Cerebellar cortex (tissue), 1 donor: ENCODE measurements around the gene FAM107A.
A peak's percentile ranks its signal among the peaks of the same experiment; 100 is the strongest.

Experiments
- DNase-seq: peaks from one replicate; pipeline ENCODE4 v3.0.0-alpha.2; 2015; ENCODE audit warnings: low spot score

FAM107A gene

DNA sequence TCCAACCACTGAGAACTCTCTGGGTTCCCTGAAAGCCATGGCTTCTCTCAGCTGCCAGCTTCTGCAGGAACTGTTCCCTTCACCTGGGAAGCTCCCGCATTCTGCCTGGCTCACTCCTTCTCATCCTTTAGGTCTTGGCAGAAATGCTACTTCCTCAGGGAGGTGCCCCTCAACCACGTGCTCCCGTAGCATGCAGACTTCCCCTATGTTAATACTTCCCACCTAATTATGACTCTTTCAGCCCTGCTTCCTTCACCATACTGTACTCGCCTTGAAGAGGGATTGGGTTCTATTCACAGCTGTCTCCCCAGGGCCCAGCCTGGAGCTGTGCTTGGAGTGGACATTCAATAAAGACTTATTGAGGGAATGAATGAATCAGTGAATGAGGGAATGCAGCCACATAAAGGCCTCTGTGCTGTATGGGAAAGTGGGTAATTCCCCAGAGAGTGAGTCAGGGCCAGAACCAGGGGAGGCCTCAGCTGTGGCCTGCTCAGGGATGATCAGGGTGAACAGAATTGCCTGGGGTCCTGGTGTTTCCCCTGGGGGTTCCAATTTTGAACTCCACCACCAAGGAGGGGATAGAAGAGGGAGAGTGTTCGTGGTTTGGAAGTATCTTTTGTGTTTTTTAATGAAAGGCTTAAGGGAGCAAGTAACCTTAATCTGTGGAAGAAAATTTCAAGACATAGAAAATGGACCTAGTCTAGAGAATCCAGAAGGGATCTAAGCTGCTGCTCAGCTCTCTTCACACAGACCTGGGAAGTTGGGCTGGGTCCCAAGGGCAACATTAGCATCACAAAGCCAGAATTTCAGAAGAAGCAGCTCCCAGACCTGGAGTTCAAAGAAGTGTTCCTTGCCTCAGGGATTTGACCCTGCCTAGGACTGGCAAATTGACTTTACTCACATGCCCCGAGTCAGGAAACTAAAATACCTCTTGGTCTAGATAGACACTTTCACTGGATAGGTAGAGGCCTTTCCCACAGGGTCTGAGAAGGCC lies 14.6 kb upstream of the FAM107A start:
- DNase-seq, result no peak

DNA sequence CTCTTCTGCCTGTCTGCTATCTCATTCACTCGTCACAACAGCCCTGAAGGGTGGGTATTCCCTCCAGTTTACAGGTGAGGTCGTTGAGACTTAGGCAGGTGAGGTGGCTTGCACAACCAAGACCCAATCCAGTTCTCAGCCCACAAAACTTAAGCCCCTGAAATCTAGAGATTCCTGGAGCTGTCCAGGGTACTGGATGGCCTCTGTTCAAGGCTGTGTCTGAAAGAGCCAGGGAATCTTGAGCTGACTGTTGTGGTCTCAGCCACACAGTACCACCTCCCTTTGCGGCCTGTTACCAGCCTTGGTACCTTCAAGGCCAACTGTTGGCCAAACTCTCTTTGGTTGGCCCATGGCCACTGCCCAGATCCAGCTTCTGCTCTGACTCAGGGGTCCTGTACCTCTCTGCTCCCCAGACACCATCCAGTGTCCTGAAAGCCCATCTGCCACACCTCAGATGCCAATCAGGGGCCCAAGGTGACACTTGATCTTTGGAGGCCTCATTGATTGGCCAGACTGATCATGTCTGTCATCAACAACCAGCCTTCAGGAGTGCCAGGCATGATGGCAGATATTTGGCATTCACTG lies 10.9 kb upstream of the FAM107A start:
- no peak for DNase-seq

DNA sequence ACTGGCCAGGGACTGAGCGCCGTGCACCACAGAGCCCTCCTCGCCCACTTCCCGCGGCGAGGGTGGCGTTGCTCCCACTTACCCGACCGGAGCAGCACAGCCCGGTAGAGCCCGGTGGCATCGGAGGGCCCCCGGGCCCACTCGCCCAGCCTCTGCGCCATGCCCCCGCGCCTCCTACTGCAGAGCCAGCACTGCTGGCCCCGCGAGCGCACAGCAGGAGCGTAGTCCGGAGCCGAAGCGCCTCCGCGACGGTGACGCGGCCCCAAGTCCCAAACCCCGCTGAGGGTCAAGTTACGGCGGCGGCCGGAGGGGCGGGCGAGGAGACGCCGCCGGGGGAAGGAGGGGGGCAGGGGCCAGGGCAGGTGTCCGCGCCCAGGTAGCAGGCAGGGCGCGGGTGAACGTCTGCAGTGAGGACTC lies 9.6 kb upstream of the FAM107A start:
- DNase-seq, result no peak

DNA sequence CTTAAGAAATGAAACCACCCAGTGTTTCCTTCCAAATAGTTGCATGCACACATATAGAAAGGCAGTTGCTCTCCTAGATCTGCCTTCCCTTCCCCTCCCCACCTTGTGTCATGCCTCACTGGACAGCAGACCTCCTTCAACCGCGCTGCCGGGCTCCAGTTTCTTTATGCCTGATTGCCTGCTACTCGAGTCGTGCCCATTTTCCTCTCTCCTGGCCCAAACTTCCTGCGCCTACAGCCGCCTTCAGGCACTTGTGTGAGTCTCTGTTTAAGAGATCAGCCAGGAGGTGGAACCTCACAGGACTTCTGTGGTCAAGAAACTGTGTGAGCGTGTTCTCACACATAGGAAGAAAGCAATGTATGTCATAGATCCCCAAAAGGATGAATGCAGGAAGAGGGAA lies 8.8 kb upstream of the FAM107A start:
- peak; percentile 38 for DNase-seq

DNA sequence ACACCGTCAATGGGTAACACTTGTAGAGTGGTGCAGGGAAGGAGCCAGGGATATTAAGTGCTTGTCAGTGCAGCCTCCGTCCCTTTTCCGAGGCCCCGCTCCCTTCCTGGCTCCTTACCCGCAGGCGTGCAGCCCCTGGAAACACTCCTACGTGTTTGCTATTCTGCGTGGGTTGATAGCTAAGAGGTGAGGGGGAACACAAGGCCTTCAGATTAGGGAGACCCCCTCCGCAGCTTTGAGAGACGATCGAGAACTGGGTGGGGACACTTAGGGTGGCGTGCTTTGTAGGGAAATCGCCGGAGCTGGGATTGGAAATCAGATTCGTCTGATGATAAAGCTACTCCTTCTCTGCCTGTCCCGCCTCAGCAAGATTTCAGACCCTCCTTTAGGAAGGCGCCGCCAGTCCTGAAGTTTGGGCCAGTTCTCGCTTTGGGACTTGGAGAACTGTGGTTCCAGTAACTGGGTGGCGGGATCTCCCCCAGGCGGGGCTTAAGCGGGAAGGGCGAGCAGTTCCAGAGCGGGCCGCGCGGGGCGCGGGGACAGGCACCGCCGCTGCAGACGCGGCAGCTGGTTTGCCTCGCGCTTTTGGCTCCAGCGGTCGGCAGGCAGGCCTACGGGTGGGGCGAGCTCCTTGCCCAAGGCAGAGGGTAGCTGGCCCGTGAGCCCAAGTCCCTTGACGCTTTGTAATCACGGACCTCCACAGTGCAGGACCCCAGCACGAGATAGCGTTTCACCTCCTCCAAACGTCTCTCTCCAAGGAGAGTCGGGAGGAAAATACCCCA lies 8.0 kb upstream of the FAM107A start:
- peak; percentile 52 for DNase-seq

DNA sequence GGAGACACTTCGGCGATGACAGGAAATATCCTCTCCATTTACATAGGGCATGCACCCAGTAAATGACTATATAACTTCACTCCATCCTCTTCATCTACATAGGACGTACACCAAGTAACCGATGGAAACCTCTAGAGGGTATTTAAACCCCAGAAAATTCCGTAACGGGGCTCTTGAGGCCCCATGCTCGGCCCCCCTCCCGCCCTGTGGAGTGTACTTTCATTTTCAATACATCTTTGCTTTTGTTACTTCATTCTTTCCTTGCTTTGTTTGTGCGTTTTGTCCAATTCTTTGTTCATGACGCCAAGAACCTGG lies 7.5 kb upstream of the FAM107A start:
- no peak for DNase-seq

DNA sequence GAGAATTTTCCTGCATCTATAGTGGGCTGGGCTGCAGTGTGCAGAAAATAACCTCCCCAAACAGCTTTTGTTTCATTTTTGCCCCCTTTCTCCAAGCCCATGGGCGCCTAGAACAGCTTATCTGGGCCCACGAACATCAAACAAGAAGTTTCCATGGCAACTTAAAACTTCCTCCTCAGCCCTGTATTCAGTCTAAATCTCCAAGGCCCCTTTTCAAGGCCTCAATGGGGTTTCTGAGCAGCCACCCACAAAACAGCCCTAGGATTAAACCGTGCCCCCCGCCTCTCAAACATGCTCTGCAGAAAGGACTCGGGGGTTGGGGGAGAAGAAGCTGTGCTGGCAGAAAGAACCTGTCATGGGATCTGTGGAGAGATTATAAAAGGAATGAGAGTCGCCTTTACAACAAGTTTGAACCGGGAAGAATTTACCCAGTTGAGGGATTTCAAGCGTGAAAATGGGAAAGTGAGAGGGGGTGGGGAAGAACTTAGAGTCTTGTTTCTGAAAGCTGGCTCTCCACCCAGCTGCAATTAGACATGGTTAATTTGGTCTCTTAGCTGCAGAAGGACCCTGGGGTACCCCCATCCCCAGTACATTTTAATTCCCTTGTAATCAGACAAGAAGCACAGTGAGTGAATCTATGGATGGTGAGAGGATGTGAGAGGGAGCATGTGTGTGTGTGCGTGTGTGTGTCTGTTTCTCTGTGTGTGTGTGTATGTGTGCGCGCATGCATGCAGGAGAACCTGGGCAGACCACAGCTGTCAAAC lies 4.3 kb upstream of the FAM107A start:
- peak; percentile 20 for DNase-seq

DNA sequence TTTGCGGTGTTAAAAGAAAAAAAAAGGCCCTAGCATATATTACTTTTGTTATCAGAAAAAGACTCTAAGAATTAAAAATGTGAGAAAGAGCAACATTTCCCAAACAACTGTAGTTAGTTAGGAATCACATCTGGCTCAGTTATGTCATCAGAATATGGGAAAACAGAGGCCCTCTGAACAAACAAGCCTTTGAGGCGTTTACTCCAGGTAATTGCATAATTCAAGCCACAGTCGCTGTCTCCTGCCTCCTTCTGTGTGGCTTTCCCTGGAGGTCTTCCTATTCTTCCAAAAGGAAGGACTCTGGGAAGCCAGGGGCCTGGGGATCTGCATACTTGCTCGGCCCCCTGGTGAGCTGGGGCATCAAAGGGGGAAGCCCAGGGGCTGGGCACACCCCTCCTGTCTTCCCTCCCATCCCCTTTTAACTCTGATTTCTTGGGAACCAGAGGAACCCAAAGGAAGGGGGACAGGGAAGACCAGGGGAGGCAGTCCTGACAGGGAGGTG lies 3.7 kb upstream of the FAM107A start:
- DNase-seq, result no peak

DNA sequence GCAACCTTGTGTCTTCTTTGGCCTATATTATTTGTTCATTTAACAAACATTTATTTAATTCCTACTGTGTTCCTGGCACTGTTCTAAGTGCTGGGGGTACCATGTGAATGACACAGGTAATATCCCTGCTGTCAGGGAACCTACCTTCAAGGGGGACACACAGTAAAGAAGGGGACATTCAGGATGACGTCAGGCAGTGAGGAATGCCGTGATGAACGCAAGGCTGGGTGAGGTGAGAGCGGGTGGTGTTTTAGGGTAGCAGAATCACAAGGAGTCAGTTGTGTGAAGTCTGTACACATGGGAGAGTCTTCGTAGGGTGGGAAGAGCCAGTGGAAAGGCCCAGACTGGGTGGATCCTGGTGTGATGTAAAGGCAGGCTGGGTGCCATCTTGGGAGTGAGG lies 1.7 kb upstream of the FAM107A start:
- no peak for DNase-seq

DNA sequence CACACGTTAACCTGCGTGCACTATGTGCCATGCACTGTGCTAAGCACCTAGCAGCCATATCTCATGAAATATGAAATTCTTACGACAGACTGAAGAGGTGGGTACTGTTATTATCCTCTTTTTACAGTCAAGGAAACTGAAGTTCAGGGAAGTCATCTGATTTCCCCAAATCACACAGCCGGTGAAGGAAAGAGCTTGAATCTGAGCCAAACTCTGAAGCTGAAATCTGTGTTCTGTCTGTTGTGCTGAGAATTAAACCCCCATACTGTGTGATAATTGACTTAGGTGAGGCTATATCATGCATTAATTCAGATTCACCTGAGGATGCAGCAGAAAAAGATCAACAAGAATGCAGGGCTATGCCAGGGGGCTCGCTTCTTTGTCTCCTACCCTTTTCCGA lies 475 bp downstream of the FAM107A start:
- DNase-seq, result peak; percentile 52

DNA sequence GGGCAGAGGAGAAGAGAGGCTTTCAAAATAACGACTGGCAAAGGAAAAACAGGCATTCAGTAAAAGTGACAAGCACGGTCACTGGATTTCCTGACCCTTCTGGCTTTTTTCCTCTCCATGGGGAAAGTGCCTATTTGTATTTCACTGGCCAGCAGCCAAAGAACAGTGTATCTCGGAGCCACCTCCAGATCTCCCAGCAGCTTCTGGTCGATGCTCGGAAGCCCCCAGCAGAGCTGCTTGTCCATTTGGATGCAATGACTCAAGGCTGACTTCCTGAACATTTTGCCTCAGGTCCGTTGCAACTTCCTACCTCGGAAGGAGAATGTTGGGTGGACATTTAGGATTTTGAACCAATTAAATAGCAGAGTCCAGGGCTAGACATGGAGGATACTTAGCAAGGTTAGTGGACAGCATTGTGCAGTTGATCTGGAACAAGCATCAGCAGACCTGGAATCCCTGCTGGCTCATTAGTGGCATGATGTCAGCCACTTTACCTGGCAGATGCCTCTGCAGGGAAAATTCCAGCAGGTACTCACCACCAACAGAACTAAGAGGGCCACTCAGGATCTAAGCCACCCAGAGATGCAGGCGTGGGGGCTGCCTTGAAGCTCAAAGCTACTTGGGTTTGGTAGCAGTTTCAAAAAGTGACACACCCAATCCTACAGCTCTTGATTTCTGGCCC lies 1.1 kb downstream of the FAM107A start:
- DNase-seq, result peak; percentile 88

DNA sequence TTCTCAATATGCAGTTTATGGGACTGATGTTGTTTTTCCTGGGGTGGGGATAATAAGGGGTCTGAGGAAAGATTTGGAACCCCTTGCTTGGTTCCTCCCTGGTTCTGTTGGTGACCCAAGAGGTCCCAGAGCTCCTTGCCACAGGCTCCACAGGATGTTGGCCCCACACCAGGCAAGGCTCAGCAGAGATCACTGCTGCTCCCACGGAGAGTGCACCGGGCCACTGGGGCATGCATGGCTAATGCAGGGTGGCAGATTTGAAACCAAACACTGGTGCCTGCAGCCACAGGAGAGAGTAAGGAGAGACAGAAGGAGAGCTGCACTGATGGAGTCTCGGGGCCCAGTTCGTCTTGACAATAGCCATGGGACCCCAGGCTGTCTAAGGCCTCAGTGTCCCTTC lies 2.5 kb downstream of the FAM107A start:
- no peak for DNase-seq

DNA sequence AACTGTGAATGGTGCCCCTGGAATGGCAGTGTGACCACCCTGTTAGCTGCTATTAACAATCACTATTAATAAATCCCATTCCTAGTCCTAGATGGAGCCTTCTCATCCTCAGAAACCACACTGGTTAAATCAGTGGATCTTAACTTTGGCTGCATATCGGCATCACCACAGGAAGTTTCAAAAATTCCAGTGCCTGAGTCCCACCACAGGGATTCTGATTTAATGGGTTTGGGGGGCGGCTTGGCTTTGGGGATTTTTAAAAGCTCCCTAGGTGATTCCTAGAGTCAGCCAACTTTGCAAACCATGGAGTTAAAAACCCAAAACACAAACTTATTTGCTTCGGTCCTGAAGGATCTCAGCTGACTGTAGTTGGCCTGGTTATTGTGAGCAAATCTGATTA lies 3.1 kb downstream of the FAM107A start:
- DNase-seq, result no peak

DNA sequence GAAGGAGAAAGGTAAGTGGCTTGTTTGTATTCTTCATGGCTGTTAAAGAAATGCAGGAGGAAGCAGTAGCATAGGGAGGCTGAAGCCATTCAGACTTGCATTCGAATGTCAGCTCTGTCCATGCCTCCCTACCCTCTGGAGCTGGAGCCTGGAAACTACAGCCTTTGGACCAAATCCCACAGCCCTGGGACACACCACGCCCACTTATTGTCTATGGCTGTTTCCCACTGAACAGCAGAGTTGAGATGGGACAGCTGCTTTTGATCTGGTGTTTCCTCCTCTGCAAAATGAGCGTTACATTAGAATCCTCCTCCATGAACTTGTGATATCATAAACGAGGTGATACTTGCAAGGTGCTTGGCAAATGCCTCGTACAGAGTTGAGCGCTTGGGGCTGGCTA lies 3.6 kb downstream of the FAM107A start:
- no peak for DNase-seq

DNA sequence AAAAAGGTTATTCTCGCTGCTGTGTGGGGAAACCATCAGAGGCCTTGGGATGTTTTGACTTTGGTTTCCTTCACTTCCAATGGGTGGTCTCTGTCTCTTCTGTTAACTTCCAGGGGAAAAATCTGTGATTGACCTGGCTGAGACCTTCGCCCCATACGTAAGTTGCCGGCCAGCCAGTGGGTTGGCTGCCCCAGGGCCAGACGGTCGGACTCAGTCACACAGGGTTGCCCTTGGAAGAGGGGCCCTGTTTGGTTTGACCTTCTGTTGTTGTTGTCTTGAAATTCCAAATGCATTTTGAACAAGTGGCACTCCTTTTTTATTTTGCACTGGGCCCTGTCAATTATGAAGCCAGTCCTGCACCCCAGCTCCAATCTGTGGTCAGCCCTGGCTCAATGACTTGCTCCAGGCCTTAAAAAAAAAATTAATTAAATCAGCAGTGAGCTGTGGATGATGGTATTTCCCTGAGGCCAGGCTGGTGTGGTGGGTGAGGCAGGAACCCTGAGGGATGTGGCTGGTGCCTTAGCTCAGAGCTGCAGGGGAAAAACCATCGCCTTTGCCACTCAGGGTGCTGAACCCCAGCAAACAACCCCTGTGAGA lies 4.5 kb downstream of the FAM107A start:
- no peak for DNase-seq

DNA sequence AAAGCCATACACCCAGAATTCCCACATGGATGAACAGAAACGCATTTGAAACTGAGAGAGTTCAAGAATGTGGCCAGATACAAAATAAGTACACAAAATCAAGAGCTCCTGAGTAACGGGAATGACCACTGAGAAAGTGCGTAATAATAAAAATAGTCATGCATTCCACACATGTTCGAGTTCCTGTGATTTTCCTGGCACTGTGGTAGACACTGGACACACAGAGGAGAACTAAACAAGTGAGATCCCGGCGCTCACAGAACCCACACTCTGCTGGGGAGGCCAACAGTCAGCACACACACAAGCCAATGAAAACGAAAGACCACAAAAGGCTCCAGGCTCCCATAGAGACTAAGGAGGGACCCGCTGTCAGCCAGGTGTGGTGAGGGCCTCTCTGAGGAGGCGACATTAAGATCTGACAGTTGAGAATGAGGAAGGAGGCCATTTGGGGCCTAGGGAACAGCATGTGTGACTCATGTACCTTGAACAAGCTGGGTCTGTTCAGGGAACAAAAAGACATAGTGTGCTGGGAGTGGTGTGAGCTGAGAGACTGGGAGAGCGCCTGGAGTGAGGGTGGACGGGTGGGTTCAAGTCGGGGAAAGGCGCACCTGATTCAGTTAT lies 5.1 kb downstream of the FAM107A start:
- DNase-seq, result no peak

DNA sequence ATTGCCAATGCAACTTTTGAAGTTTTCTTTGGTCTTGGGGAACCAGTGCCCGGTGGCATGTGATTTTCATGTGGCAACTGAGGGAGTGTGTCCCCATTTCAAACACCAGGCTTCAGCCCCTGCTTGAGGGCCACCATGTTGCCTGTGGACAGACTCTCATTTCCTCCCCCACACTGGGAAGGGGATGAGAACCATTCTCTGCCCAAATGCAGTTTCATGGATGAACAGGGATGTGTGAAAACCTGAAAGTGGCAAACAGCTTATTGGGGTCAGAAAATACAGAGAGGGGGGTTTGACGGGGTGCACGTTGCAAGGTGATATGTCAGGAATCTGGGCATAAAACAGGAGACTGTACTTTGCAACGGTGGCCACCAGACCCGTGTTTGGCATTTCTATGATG lies 6.3 kb downstream of the FAM107A start:
- DNase-seq, result no peak

DNA sequence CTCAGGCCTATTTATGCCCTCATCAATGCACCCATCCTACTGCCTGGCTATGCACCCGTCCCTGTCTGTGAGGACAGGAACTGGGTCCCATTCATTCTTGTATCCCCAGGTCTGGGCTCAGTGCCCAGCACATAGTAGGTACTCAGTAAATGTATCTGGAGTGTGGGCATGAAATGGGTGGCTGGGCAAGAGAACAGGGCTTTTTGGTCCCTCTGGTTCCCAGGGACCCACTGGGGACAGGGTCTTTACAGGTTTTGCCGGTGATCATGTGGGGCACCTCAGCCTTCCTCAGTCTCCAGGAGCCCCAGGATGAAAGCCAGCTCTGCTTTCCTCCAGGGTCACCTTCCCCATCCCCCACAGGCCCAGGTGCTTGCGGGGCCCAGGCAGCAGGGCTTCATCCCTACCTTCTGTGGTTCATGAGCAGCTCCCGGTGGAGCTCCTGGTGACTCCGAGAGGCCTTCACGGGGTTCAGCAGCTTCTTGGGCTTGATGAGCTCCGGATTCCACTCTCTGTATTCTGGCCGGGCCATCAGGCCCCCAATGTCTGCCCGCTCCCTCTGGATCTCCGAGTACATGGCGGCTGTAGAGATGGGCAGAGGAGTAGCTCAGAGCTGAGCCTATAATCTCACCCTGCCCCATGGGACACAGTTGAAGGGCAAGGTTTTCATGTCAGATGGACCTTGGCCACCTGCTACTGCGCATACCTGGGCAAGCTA lies 7.7 kb downstream of the FAM107A start:
- no peak for DNase-seq

DNA sequence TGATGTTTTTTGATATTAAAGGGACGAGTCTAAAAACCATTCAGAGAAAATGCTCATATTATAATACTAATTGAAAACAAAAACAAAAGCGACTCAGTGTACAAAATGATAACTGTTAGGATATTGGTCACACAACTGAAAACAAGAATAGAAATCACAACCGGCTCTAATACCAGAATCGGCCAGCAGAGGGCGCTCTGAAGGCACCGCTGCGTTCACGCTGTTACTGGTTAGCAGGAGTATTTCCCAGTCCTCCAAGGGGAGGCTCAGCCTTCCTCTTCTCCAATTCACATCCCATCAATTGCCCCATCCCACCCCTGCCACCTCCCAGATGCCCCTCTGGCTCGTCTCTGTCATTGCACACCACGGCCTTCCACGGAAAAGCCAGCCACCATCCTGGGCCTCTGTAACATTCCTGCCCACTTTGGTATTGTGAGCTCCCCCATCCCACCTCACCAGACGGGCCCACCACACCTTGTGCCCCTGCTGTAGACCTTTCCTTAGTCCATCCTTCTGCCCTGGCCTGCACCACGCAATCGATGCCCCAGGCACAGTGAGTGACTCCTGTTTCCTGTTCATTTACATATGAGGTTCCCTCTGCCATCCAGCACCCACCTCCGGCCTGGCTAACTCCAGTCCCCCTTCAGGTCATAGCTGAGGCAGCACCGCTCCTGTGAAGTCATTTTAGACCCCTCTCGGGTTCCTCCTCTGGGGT lies 8.5 kb downstream of the FAM107A start:
- DNase-seq, result peak; percentile 82
